Activated T-helper 1 cell treated with anti-CD3 and anti-CD28 coated beads, Interleukin-12 subunit alpha, Interleukin-12 subunit beta, Interleukin-2, Interleukin-4 antibody, amounts not matched to agents 30 ng/mL and 10 ng/mL and 1 ng/mL, durations not matched to agents 14 hours and 24 hours and 36 hours (primary cell): Measurements from ENCODE around the gene MFAP4. TPM values are rescaled to one million over a fixed set of nuclear protein-coding genes. Genes with fewer than 3 reads are reported as not detected.

ENCODE experiments used
- DNase-seq: peaks from one replicate; pipeline ENCODE4 v3.0.0; 2021; ENCODE audit warnings: low spot score
- H3K27ac Mint-ChIP-seq: one replicate; pipeline ENCODE4 v1.8.0; 2021; ENCODE audit warnings: mild to moderate bottlenecking, mixed read lengths
- H3K27me3 Mint-ChIP-seq: one replicate; pipeline ENCODE4 v1.8.0; 2022; ENCODE audit warnings: mild to moderate bottlenecking, moderate library complexity, mixed read lengths; ENCODE audit not compliant: insufficient read depth
- H3K36me3 Mint-ChIP-seq: one replicate; pipeline ENCODE4 v1.8.0; 2021; ENCODE audit warnings: low read depth, mixed read lengths
- H3K4me1 Mint-ChIP-seq: one replicate; pipeline ENCODE4 v1.8.0; 2021; ENCODE audit warnings: low read depth, mixed read lengths
- H3K4me3 Mint-ChIP-seq: one replicate; pipeline ENCODE4 v1.8.0; 2021; ENCODE audit warnings: mild to moderate bottlenecking, moderate library complexity, mixed read lengths
- H3K9me3 Mint-ChIP-seq: one replicate; pipeline ENCODE4 v1.8.0; 2021; ENCODE audit warnings: mixed read lengths
- intact Hi-C: fragments of 100-400 bp; cut with micrococcal nuclease; formaldehyde crosslinking; loops from one replicate; pipeline ENCODE4 v1.15.1; 2024
- total RNA-seq: library from RNA; stranded (reverse); gene quantifications from 2 replicates; pipeline ENCODE4 v1.2.3, GENCODE V29; 2022

Gene MFAP4
- total RNA-seq, 1 donor from 2014 or later = not detected

DNA sequence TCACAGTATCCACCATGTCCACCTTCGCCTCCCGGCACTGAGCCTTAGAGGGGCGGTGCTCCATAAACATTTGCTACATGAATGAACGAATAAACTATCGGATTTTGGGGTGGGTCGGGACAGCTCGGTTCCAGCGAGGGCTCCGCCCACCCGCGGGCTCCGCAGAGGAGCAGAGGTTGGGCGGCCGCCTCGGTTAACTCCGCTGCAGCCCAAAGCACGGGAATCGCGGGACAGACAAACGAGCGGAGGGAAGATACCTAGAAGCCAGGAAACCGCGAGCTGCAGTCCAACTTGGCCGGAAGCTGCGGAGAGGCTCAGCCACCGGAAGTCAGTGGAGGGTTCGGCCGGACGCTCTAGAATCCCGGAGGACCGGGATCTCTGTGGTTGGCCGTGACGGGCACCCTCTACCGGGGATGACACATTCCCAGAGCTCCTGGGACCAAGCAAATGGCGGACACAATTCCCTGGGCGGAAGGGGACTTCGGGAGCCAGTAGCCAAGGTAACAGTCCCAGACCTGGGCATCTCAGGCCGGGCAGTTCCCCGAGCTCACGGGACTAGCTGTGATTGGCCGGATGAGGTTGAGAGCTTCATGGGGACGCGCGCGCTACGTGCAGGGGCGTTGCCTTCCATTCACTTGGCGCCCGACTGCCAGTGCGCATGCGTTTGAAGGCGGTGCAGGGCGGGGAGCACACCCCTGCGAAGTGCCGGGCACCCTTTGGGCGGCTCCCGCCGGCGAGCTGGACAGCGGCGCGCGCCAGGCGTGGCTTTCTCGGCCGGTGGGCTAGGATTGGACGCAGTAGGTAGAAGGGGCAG, 9.2 kb downstream of the MFAP4 start:
- Mint-ChIP-seq H3K4me1 (peaks cover 36% of the 10 kb centered on the region), H3K27ac (peak overlapping the region; percentile 99), H3K27me3 (no peaks in the 10 kb centered on the region), H3K4me3 (peak overlapping the region; percentile 98), H3K36me3 (peaks cover 11% of the 10 kb centered on the region), H3K9me3 (no peaks in the 10 kb centered on the region)
- intact Hi-C loops = loop anchor here (1.0 to 5.0 kb wide), 7 partner anchors 16 to 1405 kb away; partner anchors contain the start of genes ALDH3A2, B9D1, DRC3 and PRPSAP2
- DNase-seq = peak; percentile 98

DNA sequence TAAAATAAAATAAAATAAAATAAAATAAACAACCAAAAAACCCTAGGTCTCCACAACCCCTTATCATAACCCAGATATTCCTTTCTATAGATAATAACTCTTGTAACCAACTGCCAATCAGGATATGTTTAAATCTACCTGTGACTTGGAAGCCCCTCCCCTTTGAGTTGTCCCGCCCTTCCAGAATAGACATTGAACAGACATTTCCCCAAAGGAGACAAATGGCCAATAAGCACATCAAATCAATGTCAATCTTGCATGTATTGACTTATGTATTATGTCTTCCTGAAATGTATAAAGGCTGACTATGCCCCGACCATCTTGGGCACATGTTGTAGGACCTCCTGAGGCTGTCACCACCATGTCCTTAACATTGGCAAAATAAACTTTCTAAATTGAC, 10.2 kb downstream of the MFAP4 start:
- no peak for DNase-seq
- H3K9me3 Mint-ChIP-seq = no peaks in the 10 kb centered on the region
- H3K27ac Mint-ChIP-seq = peak overlapping the region; percentile 99
- intact Hi-C loops = loop anchor here (1.0 to 5.0 kb wide), 4 partner anchors 15 to 520 kb away; partner anchors contain the start of genes B9D1 and PRPSAP2
- peaks cover 11% of the 10 kb centered on the region for H3K36me3 Mint-ChIP-seq
- no peaks in the 10 kb centered on the region for H3K27me3 Mint-ChIP-seq
- peaks cover 44% of the 10 kb centered on the region for H3K4me1 Mint-ChIP-seq
- peak overlapping the region; percentile 98 for H3K4me3 Mint-ChIP-seq

DNA sequence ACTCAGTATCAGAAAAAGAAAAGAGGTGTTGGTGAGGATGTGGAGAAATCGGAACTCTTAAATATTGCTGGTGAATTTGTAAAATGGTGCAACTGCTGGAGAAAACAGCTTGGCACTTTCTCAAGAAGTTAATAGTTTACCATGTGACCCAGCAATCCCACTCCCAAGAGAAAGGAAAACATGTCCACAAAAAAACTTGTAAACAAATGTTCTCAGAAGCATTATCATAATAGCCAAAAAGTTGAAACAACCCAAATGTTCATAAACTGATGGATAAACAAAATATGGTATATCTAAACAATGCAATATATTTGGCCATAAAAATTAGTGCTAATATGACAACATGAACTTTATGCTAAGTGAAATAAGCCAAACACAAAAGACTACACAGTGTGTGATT, 11.3 kb downstream of the MFAP4 start:
- H3K4me3 Mint-ChIP-seq = peak overlapping the region; percentile 37
- peaks cover 10% of the 10 kb centered on the region for H3K36me3 Mint-ChIP-seq
- H3K27ac Mint-ChIP-seq = no peak overlapping the region
- no peaks in the 10 kb centered on the region for H3K9me3 Mint-ChIP-seq
- H3K27me3 Mint-ChIP-seq = no peaks in the 10 kb centered on the region
- peaks cover 55% of the 10 kb centered on the region for H3K4me1 Mint-ChIP-seq
- intact Hi-C loops = loop anchor here (5.0 kb wide), 3 partner anchors 132 to 518 kb away; partner anchors contain the start of gene PRPSAP2
- no peak for DNase-seq

DNA sequence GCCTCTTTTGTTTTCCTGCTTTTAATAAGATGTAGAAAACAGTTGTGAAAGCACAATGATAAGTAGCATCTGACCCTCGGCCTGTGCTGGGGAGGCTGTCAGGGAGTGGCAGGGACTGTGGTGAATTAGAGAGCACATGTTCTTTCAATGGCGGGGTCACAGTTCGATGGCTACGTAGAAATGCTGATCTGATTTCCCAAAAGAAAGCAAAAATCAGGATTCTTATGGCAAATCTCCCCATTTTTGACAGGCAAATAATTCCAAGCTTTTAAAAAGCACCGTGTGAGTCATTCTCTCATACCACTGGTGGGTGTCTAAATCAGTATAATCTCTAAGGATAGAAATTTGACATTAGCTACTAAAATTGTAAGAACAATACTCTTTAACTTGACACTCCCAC, 12.9 kb downstream of the MFAP4 start:
- Mint-ChIP-seq H3K27ac (no peak overlapping the region), H3K36me3 (peaks cover 2% of the 10 kb centered on the region), H3K4me3 (no peak overlapping the region)

GRCh38 chr17:19372866-19373504, 14.0 kb downstream of the MFAP4 start:
- Mint-ChIP-seq H3K9me3 (no peaks in the 10 kb centered on the region), H3K36me3 (peaks cover 2% of the 10 kb centered on the region), H3K4me3 (no peak overlapping the region), H3K27me3 (no peaks in the 10 kb centered on the region), H3K27ac (no peak overlapping the region), H3K4me1 (peaks cover 65% of the 10 kb centered on the region)
- DNase-seq = no peak
- intact Hi-C loops = no loop called here

More for the DNA sequence above, 12.9 kb downstream of the MFAP4 start:
- no peaks in the 10 kb centered on the region for H3K9me3 Mint-ChIP-seq
- DNase-seq = no peak
- intact Hi-C loops = no loop called here
- H3K4me1 Mint-ChIP-seq = peaks cover 62% of the 10 kb centered on the region
- no peaks in the 10 kb centered on the region for H3K27me3 Mint-ChIP-seq

GRCh38 chr17:19372439-19372838, 14.6 kb downstream of the MFAP4 start:
- intact Hi-C loops = no loop called here
- H3K27ac Mint-ChIP-seq = peak overlapping the region; percentile 61
- peaks cover 2% of the 10 kb centered on the region for H3K36me3 Mint-ChIP-seq
- H3K4me3 Mint-ChIP-seq = peak overlapping the region; percentile 4
- peaks cover 65% of the 10 kb centered on the region for H3K4me1 Mint-ChIP-seq
- H3K9me3 Mint-ChIP-seq = no peaks in the 10 kb centered on the region
- no peaks in the 10 kb centered on the region for H3K27me3 Mint-ChIP-seq
- no peak for DNase-seq

DNA sequence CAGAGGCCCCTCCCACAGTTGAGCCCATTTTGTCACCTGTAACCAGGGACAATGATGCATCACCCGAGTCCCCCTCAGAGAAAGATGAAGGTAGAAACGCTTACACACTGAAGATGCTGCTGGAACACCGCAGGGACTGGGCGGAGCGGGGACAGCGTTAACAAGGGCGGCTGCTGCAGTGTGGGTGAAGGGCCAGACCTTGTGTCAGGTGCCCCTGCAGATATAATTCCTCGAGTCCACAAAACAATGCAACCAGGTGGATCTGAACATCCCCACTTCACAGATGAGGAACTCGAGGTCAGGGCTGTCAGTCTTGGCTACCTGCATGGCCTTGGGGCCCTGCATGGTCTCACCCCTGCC, 15.0 kb downstream of the MFAP4 start:
- no peak for DNase-seq
- intact Hi-C loops = no loop called here
- no peak overlapping the region for H3K27ac Mint-ChIP-seq
- peaks cover 2% of the 10 kb centered on the region for H3K36me3 Mint-ChIP-seq
- H3K9me3 Mint-ChIP-seq = no peaks in the 10 kb centered on the region
- H3K4me1 Mint-ChIP-seq = peaks cover 62% of the 10 kb centered on the region
- H3K27me3 Mint-ChIP-seq = no peaks in the 10 kb centered on the region
- no peak overlapping the region for H3K4me3 Mint-ChIP-seq

- no peaks in the 10 kb centered on the region for H3K9me3 Mint-ChIP-seq
- H3K27ac Mint-ChIP-seq = peak overlapping the region; percentile 6
- intact Hi-C loops = no loop called here
- no peak for DNase-seq
- H3K4me1 Mint-ChIP-seq = peaks cover 58% of the 10 kb centered on the region
- peak overlapping the region; percentile 29 for H3K4me3 Mint-ChIP-seq
- no peaks in the 10 kb centered on the region for H3K27me3 Mint-ChIP-seq
- H3K36me3 Mint-ChIP-seq = peaks cover 2% of the 10 kb centered on the region
Measured at GRCh38 chr17:19371259-19372010, 15.6 kb downstream of the MFAP4 start.

DNA sequence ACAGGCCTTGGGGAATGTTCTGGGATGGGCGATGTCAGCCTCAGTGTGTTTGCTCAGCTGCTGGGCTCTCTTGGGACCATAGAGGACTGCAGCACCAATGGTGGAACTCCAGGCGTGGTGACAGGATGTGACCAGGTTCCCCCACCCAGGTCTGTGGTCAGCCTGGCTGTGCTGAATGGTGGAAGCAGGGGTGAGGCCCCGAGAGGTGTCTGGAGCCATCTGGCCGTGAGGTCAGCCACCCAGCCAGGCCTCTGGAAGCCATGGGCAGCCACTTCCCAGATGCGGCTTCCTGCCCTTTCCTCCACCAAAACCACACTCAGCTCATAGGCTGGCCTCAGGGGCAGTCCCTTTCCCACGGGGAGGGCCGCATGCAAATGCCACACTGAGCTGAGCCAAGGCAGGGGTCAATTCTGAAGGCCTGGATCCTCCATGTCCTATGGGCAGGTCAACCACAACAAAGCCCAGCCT, 16.5 kb downstream of the MFAP4 start:
- intact Hi-C loops = no loop called here
- Mint-ChIP-seq H3K9me3 (no peaks in the 10 kb centered on the region), H3K27me3 (peaks cover 3% of the 10 kb centered on the region), H3K36me3 (peaks cover 2% of the 10 kb centered on the region), H3K27ac (peak overlapping the region; percentile 67), H3K4me3 (peak overlapping the region; percentile 73), H3K4me1 (peaks cover 53% of the 10 kb centered on the region)
- peak; percentile 17 for DNase-seq

- no peaks in the 10 kb centered on the region for H3K9me3 Mint-ChIP-seq
- peak; percentile 42 for DNase-seq
- peak overlapping the region; percentile 67 for H3K27ac Mint-ChIP-seq
- intact Hi-C loops = no loop called here
- H3K27me3 Mint-ChIP-seq = peaks cover 3% of the 10 kb centered on the region
- peaks cover 53% of the 10 kb centered on the region for H3K4me1 Mint-ChIP-seq
- H3K36me3 Mint-ChIP-seq = peaks cover 2% of the 10 kb centered on the region
- H3K4me3 Mint-ChIP-seq = peak overlapping the region; percentile 73
Measured at GRCh38 chr17:19369846-19370492, 17.0 kb downstream of the MFAP4 start.

GRCh38 chr17:19369107-19369778, 17.7 kb downstream of the MFAP4 start:
- Mint-ChIP-seq H3K9me3 (no peaks in the 10 kb centered on the region), H3K27ac (no peak overlapping the region), H3K4me3 (peak overlapping the region; percentile 38), H3K4me1 (peaks cover 47% of the 10 kb centered on the region), H3K27me3 (peaks cover 3% of the 10 kb centered on the region), H3K36me3 (peaks cover 2% of the 10 kb centered on the region)
- no peak for DNase-seq
- intact Hi-C loops = no loop called here

- Mint-ChIP-seq H3K4me3 (no peak overlapping the region), H3K27me3 (peaks cover 5% of the 10 kb centered on the region), H3K36me3 (no peaks in the 10 kb centered on the region), H3K9me3 (no peaks in the 10 kb centered on the region), H3K4me1 (peaks cover 43% of the 10 kb centered on the region), H3K27ac (no peak overlapping the region)
- intact Hi-C loops = no loop called here
- DNase-seq = no peak
Measured at GRCh38 chr17:19368229-19368628, 18.8 kb downstream of the MFAP4 start.
